A673 (cell line): Measurements from ENCODE around the gene WWTR1. TPM values are rescaled to one million over a fixed set of nuclear protein-coding genes. Genes with fewer than 3 reads are reported as not detected.

ENCODE experiments used
- BruUV-seq: library from RNA; stranded (reverse); fragments of 400-500 nt; replicated peaks from 2 replicates; lab custom pipeline; 2021; lab: Mats Ljungman, UMichigan
- CTCF ChIA-PET: fragments of 300-600 bp; sonication (Branson Sonifier 250); formaldehyde crosslinking; loops from one replicate; lab custom pipeline; 2022; ENCODE audit warnings: antibody characterized with exemption; lab: Charles Lee
- POLR2A ChIA-PET: fragments of 300-600 bp; sonication (Branson Sonifier 250); formaldehyde crosslinking; loops from one replicate; lab custom pipeline; 2022; ENCODE audit warnings: antibody characterized with exemption; ENCODE audit not compliant: low non-redundant PET; lab: Charles Lee
- DNase-seq: peaks from one replicate; pipeline ENCODE4 v3.0.0-alpha.2; 2015; ENCODE audit warnings: low spot score
- H3K27ac ChIP-seq: fragments of 200-600 bp; sonication (generic); 2 replicates; pipeline ENCODE4 v1.5.1; 2016; ENCODE audit warnings: mixed run types, low read depth, mild to moderate bottlenecking, mixed read lengths, antibody characterized with exemption, low read length; ENCODE audit not compliant: poor library complexity, severe bottlenecking
- H3K27me3 ChIP-seq: fragments of 200-600 bp; sonication (generic); replicated peaks from 2 replicates; pipeline ENCODE4 v1.6.1; 2017; ENCODE audit warnings: mixed run types, low read depth, mild to moderate bottlenecking, mixed read lengths, antibody characterized with exemption, low read length; ENCODE audit not compliant: insufficient read depth, poor library complexity
- H3K36me3 ChIP-seq: fragments of 200-600 bp; sonication (generic); 2 replicates; pipeline ENCODE4 v1.6.1; 2016; ENCODE audit warnings: mixed run types, mild to moderate bottlenecking, mixed read lengths, antibody characterized with exemption, low read length; ENCODE audit not compliant: insufficient read depth, poor library complexity, severe bottlenecking
- H3K4me1 ChIP-seq: fragments of 200-600 bp; sonication (generic); 2 replicates; pipeline ENCODE4 v1.6.1; 2017; ENCODE audit warnings: mixed run types, mild to moderate bottlenecking, mixed read lengths, antibody characterized with exemption, low read length; ENCODE audit not compliant: insufficient read depth, poor library complexity, severe bottlenecking
- H3K4me3 ChIP-seq: fragments of 200-600 bp; sonication (generic); 2 replicates; pipeline ENCODE4 v1.5.1; 2016; ENCODE audit warnings: low read depth, mixed run types, mild to moderate bottlenecking, mixed read lengths, low read length; ENCODE audit not compliant: poor library complexity, severe bottlenecking
- H3K9me3 ChIP-seq: fragments of 200-600 bp; sonication (generic); 2 replicates; pipeline ENCODE4 v1.6.1; 2016; ENCODE audit warnings: mixed run types, low read depth, mild to moderate bottlenecking, mixed read lengths, antibody characterized with exemption, low read length; ENCODE audit not compliant: poor library complexity, severe bottlenecking
- EZH2 ChIP-seq: fragments of 200-600 bp; sonication (generic); IDR thresholded peaks from 2 replicates; pipeline ENCODE4 v1.6.1; 2017; ENCODE audit warnings: borderline replicate concordance, low read depth, mild to moderate bottlenecking, mixed read lengths, antibody characterized with exemption, low read length; ENCODE audit not compliant: poor library complexity, severe bottlenecking
- intact Hi-C: fragments of 100-400 bp; cut with micrococcal nuclease; formaldehyde crosslinking; loops from one replicate; pipeline ENCODE4 v1.10.0; 2022; ENCODE audit not compliant: unreplicated experiment
- total RNA-seq: library from RNA; stranded (reverse); gene quantifications from 2 replicates; pipeline ENCODE4 v1.2.3, GENCODE V29; 2021
- TF ChIP-seq, protein P1 (sequence below): fragments of 300-800, 200-600 bp; sonication (generic); conservative IDR thresholded peaks from 2 replicates; pipeline ENCODE4 v1.5.1; 2017; ENCODE audit warnings: low read depth, mild to moderate bottlenecking, antibody characterized with exemption, low read length, moderate library complexity, mixed read lengths

The WWTR1 gene
- total RNA-seq, 1 experiment from 2014 or later, result 76.8 TPM

DNA sequence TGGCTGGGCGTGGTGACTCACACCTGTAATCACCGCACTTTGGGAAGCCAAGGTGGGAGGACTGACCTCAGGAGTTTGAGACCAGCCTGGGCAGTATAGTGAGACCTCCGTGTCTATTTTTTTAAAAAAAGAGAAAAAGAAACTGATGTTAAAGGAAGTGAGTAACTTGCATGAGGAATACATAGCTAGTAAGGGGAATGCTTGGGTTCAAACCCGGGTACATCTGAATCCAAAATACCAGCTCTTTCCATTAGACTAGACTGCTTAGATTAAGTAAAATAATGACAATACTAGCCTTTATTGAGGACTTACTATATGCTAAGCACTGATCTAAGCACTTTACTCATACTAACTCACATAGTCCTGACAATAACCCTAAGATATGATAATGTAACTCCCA is 160.9 kb downstream of the WWTR1 start:
- TF ChIP-seq, protein P1, sequence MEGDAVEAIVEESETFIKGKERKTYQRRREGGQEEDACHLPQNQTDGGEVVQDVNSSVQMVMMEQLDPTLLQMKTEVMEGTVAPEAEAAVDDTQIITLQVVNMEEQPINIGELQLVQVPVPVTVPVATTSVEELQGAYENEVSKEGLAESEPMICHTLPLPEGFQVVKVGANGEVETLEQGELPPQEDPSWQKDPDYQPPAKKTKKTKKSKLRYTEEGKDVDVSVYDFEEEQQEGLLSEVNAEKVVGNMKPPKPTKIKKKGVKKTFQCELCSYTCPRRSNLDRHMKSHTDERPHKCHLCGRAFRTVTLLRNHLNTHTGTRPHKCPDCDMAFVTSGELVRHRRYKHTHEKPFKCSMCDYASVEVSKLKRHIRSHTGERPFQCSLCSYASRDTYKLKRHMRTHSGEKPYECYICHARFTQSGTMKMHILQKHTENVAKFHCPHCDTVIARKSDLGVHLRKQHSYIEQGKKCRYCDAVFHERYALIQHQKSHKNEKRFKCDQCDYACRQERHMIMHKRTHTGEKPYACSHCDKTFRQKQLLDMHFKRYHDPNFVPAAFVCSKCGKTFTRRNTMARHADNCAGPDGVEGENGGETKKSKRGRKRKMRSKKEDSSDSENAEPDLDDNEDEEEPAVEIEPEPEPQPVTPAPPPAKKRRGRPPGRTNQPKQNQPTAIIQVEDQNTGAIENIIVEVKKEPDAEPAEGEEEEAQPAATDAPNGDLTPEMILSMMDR, result no peak
- no peak for TF ChIP-seq EZH2
- ChIA-PET CTCF (no interaction called here), POLR2A (no interaction called here)
- Histone ChIP-seq H3K9me3 (no peaks in the 10 kb centered on the region), H3K36me3 (no peaks in the 10 kb centered on the region), H3K27ac (no peak overlapping the region), H3K4me3 (no peak overlapping the region), H3K4me1 (no peaks in the 10 kb centered on the region), H3K27me3 (no peaks in the 10 kb centered on the region)
- DNase-seq, result no peak
- BruUV-seq, result no TSS peak
- intact Hi-C loops, result loop anchor here (10.0 kb wide), 1 partner anchor 728 kb away; no protein-coding TSS in a partner anchor

DNA sequence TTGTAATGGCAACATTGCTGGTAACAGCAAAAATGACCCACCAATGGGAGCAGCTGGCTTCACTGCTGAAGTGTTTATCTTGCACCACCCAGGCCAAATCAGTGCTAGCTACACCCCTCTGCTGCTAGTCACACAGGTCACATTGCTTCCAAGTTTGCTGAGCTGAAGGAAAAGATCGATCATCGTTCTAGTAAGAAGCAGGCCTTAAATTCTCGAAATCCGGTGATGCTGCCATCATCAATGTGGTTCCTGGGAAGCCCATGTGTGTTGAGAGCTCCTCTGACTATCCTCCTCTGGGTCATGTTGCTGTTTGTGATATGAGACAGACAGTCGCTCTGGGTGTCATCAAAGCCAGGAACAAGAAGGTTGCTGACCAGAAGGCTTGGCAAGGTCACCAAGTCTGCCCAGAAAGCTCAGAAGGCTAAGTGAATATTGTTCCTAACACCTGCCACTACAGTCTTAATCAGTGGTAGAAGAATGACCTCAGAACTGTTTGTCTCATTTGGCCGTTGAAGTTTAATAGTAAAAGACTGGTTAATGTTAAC is 162.2 kb downstream of the WWTR1 start:
- intact Hi-C loops, result loop anchor here (10.0 kb wide), 1 partner anchor 729 kb away; no protein-coding TSS in a partner anchor
- H3K27ac ChIP-seq, result no peak overlapping the region
- no TSS peak for BruUV-seq

DNA sequence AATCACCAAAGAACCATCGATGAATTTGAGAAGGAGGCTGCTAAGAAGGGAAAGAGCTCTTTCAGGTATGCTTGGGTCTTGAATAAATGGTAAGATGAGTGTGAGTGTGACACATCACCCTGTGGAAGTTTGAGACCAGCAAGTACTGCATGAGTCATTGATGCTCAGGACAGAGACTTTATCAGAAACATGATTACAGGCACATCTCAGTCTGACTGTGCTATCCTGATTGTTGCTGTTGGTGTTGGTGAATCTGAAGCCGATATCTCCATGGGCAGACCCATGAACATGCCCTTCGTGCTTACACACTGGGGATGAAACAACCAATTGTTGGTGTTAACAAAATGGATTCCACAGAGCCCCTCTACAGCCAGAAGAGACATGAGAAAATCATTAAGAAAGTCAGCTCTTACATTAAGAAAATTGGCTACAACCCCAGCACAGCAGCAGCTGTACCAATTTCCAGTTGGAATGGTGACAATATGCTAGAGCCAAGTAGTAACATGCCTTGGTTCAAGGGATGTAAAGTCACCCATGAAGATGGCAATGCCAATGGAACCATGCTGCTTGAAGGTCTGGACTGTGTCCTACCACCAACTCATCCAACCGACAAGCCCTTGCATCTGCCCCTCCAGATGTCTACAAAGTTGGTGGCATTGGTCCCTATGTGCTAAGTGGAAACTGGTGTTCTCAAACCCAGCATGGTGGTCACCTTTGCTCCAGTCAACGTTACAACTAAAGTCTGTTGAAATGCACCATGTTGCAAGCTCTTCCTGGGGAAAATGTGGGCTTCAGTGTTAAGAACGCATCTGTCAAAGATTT is 162.9 kb downstream of the WWTR1 start:
- Histone ChIP-seq H3K4me1 (no peaks in the 10 kb centered on the region), H3K36me3 (no peaks in the 10 kb centered on the region), H3K27ac (no peak overlapping the region), H3K4me3 (no peak overlapping the region), H3K27me3 (peaks cover 4% of the 10 kb centered on the region), H3K9me3 (no peaks in the 10 kb centered on the region)
- intact Hi-C loops, result loop anchor here (1.0 to 10.0 kb wide), 3 partner anchors 276 to 730 kb away; no protein-coding TSS in a partner anchor
- DNase-seq, result no peak
- POLR2A ChIA-PET, result no interaction called here
- CTCF ChIA-PET, result interaction anchor here (0.6 to 1.9 kb wide), 3 partner anchors 33 to 313 kb away, joined by 3 to 6 read pairs (median 3); no protein-coding TSS in a partner anchor
- no TSS peak for BruUV-seq
- no peak for TF ChIP-seq EZH2
- TF ChIP-seq, protein P1, result no peak

More for the DNA sequence above, 162.2 kb downstream of the WWTR1 start:
- Histone ChIP-seq H3K36me3 (no peaks in the 10 kb centered on the region), H3K4me3 (no peak overlapping the region), H3K4me1 (no peaks in the 10 kb centered on the region), H3K27me3 (peaks cover 4% of the 10 kb centered on the region), H3K9me3 (no peaks in the 10 kb centered on the region)
- DNase-seq, result no peak
- POLR2A ChIA-PET, result no interaction called here
- CTCF ChIA-PET, result interaction anchor here (0.6 to 1.4 kb wide), 3 partner anchors 16 to 172 kb away, joined by 3 read pairs; no protein-coding TSS in a partner anchor
- no peak for TF ChIP-seq EZH2
- TF ChIP-seq, protein P1, result no peak
